ENCODE data around the gene NOXA1.

The NOXA1 gene

GRCh38 chr9:137455359-137455991, 32.3 kb downstream of the NOXA1 start:
- DNase-seq: no peak

- DNase-seq: no peak
These were observed 33.1 kb downstream of the NOXA1 start for GRCh38 chr9:137456061-137456863.

GRCh38 chr9:137456864-137457405, 33.7 kb downstream of the NOXA1 start:
- no peak for DNase-seq

- no peak for DNase-seq
These were observed 34.4 kb downstream of the NOXA1 start for GRCh38 chr9:137457406-137458193.

- DNase-seq: no peak
These were observed 35.3 kb downstream of the NOXA1 start for GRCh38 chr9:137458194-137459151.

- DNase-seq: peak; percentile 92 to 95
These were observed 36.0 kb downstream of the NOXA1 start, which contains the start of gene NSMF for GRCh38 chr9:137459152-137459600. TSS of gene NSMF (minus strand) at chr9:137459334. CDS start at chr9:137459102, 232 bp downstream.

GRCh38 chr9:137459601-137460362, 36.6 kb downstream of the NOXA1 start:
- DNase-seq: no peak

- DNase-seq: no peak
These were observed 37.4 kb downstream of the NOXA1 start for GRCh38 chr9:137460363-137461315.

- no peak for DNase-seq
These were observed 38.1 kb downstream of the NOXA1 start for GRCh38 chr9:137461316-137461662.

- peak; percentile 90 to 93 for DNase-seq
These were observed 38.6 kb downstream of the NOXA1 start for GRCh38 chr9:137461663-137462395.

GRCh38 chr9:137462396-137462985, 39.3 kb downstream of the NOXA1 start:
- DNase-seq: no peak

- DNase-seq: no peak
These were observed 40.1 kb downstream of the NOXA1 start for GRCh38 chr9:137462986-137463930.

GRCh38 chr9:137463931-137464290, 40.7 kb downstream of the NOXA1 start:
- DNase-seq: no peak

GRCh38 chr9:137464291-137464999, 41.3 kb downstream of the NOXA1 start:
- DNase-seq: no peak

GRCh38 chr9:137465000-137465719, 42.0 kb downstream of the NOXA1 start:
- DNase-seq: no peak

GRCh38 chr9:137465720-137466388, 42.7 kb downstream of the NOXA1 start:
- DNase-seq: no peak

Data from CD4-positive, alpha-beta T cell treated with Interferon alpha-2 for 1 hour (primary cell).